GM18526 (cell line): ENCODE results near the gene IL20RA.

Experiments used
- POLR2A ChIP-seq: IDR thresholded peaks from 3 replicates; pipeline ENCODE4 v1.6.1; 2011; ENCODE audit not compliant: insufficient read length; ENCODE audit errors: extremely low read depth

Gene IL20RA

DNA sequence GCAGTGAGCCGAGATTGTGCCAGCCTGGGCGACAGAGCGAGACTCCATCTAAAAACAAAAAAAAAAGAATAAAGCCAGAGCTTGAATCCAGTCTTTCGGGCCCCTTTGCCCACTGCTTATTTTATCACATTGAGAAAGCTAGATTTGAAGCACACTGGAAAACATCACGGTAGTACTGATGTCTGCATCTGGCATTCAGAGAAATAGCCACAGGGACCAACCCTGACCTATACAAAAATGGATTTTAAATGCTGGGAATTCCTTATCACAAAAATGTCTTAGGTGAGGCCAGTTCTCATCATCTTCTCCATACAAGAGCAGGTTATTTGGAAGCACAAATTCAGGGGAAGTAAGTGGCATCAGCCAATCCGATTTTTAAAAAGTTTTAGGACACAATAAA lies 73.2 kb downstream of the IL20RA start:
- TF ChIP-seq POLR2A, result no peak

DNA sequence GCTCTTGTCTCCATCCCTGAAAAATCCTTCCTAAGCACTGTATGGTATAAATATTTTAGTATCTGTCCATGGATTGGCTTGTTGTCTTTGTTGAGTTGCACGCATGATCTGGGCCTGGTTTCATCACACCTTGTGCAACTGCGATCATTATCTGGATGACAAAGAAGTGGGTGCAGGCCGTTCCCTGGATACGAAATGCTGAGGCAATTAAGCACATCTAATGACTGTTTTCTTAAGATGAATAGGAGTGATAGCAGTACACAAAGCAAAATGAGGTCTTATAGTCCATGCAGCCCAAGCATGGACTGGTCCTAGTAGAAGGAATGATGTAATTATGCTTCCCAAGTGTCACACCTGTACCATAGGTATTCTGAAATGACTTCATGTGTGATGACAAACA lies 74.8 kb downstream of the IL20RA start:
- TF ChIP-seq POLR2A, result no peak

- TF ChIP-seq POLR2A, result no peak
These were observed 75.3 kb downstream of the IL20RA start for GRCh38 chr6:136969433-136969832.

- no peak for TF ChIP-seq POLR2A
These were observed 75.9 kb downstream of the IL20RA start for GRCh38 chr6:136968837-136969236.

- TF ChIP-seq POLR2A, result no peak
These were observed 76.7 kb downstream of the IL20RA start for GRCh38 chr6:136967876-136968752.

DNA sequence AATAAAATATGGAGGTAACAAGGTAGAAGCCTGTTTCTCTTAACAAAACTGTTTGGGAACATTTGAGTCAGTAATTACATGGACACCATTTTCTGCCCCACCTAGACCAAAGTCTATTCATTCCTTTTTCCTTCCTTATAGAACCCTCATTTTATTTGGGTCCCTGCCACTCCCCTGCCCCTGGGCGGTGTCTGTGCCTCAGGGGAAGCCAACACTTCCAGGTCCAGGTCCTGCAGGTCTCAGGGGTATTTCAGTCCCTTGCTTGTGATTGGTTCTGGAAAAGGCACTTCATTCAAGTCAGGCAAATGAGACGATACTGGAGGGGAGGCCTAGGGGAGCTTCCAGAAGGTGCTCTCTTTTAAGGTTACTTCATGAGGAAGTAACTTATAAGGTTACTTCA lies 80.4 kb downstream of the IL20RA start:
- TF ChIP-seq POLR2A, result no peak

GRCh38 chr6:136963259-136963658 lies 81.5 kb downstream of the IL20RA start:
- TF ChIP-seq POLR2A, result no peak

DNA sequence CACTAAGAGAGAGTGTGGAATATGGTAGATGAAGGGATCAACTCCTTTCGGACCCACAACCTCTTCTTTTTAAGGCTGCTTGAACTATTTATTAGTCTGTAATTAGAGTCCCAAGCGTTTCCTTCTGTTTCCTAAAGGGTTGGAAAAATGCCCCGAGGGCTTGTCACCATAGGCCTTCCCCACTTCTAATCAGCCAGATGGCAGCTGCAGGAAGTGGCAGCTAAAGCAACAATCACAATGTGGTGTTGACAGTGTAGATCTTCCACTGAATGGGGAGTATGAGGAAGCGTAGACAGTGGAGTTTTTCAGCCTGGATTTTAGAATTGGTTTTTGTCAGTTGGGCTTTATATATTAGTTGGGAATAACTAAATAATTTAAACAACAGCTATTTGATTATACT lies 82.1 kb downstream of the IL20RA start:
- TF ChIP-seq POLR2A, result no peak

GRCh38 chr6:136961848-136962247 lies 82.9 kb downstream of the IL20RA start:
- TF ChIP-seq POLR2A, result no peak

GRCh38 chr6:136960781-136961180 lies 84.0 kb downstream of the IL20RA start:
- TF ChIP-seq POLR2A, result no peak

GRCh38 chr6:136959471-136959891 lies 85.3 kb downstream of the IL20RA start:
- no peak for TF ChIP-seq POLR2A

DNA sequence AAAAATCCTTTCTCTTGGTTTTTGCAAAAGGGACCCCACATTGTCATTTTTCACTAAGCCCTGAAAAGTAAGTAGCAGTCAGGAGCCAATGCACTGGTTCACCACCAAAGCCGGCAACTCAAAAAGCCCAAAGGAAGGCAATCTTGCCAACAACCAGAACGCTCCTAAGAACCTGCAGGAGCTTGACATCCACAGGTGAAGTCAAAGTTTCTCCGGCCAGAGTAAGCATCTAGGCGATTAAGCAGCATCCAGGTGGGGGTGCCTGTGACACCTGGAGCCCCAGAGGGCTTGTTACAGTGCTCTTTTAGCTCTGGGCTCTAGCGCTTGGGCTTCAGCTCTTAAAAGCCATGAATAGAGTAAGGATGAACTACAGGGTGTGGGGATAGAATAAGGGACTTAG lies 86.6 kb downstream of the IL20RA start:
- no peak for TF ChIP-seq POLR2A

DNA sequence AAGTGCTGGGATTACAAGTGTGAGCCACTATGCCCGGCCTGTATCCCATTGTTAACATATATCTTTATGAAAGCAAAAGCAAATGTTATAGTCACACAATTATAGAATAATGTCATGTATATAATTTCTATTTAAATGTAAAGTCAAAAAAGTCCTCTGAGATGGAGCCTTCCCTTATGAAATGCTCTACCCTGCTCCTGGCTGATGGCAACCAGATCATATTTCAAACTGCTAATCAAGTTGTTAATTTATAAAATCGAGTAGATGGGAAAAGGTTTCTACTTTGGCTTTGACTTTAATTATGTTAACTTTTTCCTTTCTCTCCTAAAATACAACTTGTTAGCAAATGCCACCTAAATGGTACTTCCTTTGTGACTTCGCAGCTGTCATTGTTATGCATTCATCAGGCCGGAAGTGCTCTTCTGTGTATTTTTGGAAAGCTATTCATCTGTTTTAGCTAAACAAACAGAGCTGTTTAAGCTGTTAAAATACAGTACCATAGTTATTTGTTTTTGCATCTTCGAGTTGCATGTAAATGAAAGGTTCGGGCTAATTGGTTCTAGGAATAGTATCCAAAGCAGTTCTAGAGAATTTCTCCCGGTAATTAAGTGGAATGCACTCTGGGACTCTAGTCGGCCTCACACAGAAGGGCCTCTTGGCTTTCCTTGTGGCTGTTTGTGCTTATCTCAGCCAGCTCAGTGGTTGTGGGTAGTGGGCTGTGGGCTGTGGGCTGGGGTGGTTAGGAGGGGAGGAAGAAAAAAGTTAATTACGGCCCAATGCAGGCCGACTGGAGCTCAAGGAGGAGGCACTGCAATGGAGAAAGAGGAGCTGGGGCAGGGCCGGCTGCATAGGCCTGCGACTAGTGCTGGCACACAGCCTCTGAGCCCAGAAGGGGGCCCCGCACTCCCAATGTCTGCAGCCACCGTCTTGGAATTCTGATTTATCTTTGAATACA lies 87.9 kb downstream of the IL20RA start:
- no peak for TF ChIP-seq POLR2A

DNA sequence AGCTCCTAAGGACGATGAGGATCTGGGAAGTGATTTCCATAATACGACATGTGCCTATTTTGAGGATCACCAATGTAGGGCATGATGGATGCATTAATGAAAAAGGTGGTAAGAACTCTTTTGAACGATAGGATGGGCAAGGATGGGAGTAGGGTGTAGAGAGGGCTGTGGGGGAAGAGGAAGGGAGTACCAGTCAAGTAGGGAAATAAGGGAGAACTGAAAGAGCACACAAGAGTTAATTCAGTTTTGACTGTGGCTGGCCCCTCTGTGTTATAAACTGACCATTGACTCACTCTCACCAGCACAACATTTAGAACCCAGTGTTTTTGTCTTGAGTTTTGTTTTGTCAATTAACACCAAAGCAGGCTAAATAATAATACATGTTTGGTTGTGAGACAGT lies 89.6 kb downstream of the IL20RA start:
- no peak for TF ChIP-seq POLR2A

DNA sequence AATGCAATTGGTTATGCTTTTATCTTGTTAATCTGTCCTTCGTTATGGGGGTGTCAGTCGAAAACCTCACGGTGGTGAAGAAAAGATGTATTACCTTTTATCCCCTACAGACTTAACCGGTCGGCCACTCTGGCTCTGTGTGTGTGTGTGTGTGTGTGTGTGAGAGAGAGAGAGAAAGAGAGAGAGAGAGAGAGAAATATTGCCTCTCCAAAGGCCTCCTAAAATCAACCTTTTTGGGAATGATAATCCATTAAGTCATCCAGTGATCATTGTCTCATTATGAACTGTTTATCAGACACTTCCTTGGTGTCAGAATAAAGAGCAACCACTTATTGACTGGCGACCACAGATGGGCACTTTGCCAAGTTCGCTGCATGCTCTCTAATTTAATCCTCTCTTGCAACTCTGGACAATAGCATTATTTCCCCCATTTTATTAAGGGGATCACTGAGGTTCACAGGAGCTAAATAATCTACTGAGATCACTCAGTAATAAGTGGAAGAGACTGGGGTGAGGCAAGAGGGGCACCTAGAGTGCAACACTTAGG lies 92.0 kb downstream of the IL20RA start:
- no peak for TF ChIP-seq POLR2A
